Superior temporal gyrus (tissue), 1 donor: Measurements from ENCODE around the gene UNC93A.
"Not testable (repeated sequence)": the region's sequence is repeated elsewhere in the genome, so short reads cannot be mapped to it uniquely, and the experiment has no call there.

Experiments
- DNase-seq: peaks from one replicate; pipeline ENCODE4 v3.0.0-alpha.2; 2016; ENCODE audit errors: extremely low spot score

UNC93A gene

GRCh38 chr6:167341038-167341583, 50.0 kb downstream of the UNC93A start:
- DNase-seq = no peak

GRCh38 chr6:167341665-167342655, 50.8 kb downstream of the UNC93A start:
- DNase-seq = no peak

- no peak for DNase-seq
These were observed 51.9 kb downstream of the UNC93A start for GRCh38 chr6:167342879-167343610.

- DNase-seq = no peak
These were observed 54.2 kb downstream of the UNC93A start for GRCh38 chr6:167345348-167345747.

- DNase-seq = no peak
These were observed 54.8 kb downstream of the UNC93A start for GRCh38 chr6:167345960-167346359.

GRCh38 chr6:167347226-167347625, 56.1 kb downstream of the UNC93A start:
- no peak for DNase-seq

- no peak for DNase-seq
These were observed 58.6 kb downstream of the UNC93A start for GRCh38 chr6:167349631-167350274.

GRCh38 chr6:167350275-167350696, 59.2 kb downstream of the UNC93A start:
- DNase-seq = no peak

- peak; percentile 71 for DNase-seq
These were observed 59.9 kb downstream of the UNC93A start for GRCh38 chr6:167350731-167351655.

- no peak for DNase-seq
These were observed 60.7 kb downstream of the UNC93A start for GRCh38 chr6:167351656-167352345.

GRCh38 chr6:167356874-167357273, 65.8 kb downstream of the UNC93A start:
- DNase-seq = no peak

GRCh38 chr6:167358394-167358793, 67.3 kb downstream of the UNC93A start:
- DNase-seq = not testable (repeated sequence)

- DNase-seq = not testable (repeated sequence)
These were observed 70.1 kb downstream of the UNC93A start for GRCh38 chr6:167361170-167361569.
